ENCODE results near the gene DAB1. TPM values are rescaled to one million over a fixed set of nuclear protein-coding genes. Genes with fewer than 3 reads are reported as not detected.
A peak's percentile ranks its signal among the peaks of the same experiment; 100 is the strongest.

Gene DAB1
- polyA plus RNA-seq, 1 donor from 2014 or later, result 11.4 TPM

GRCh38 chr1:57289781-57290180 lies 134.1 kb downstream of the DAB1 start:
- Histone ChIP-seq H3K79me2 (replicated peaks; ENCODE audit: insufficient read depth, low read length) (no peaks in the 10 kb centered on the region), H4K20me1 (ENCODE audit: insufficient read depth) (no peaks in the 10 kb centered on the region), H3K4me2 (ENCODE audit: low read length) (peak overlapping the region; percentile 29), H3K36me3 (ENCODE audit: insufficient read depth, low read length) (no peaks in the 10 kb centered on the region), H3K9ac (ENCODE audit: low read length) (no peak overlapping the region), H3K9me3 (ENCODE audit: low read length) (no peaks in the 10 kb centered on the region), H3K9me2 (ENCODE audit: insufficient read depth, low read length) (no peaks in the 10 kb centered on the region), H3K27ac (ENCODE audit: low read length) (no peak overlapping the region), H2AFZ (ENCODE audit: low read depth, low read length) (no peak overlapping the region), H3F3A (ENCODE audit: insufficient read depth, low read length, poor library complexity, severe bottlenecking) (peaks cover 4% of the 10 kb centered on the region), H3K4me3 (ENCODE audit: low read length) (no peak overlapping the region), H3K27me3 (ENCODE audit: insufficient read depth, low read depth, low read length) (no peaks in the 10 kb centered on the region)
- TF ChIP-seq TAF1 (IDR thresholded peaks at IDR 0.05; ENCODE audit: low read depth) (no peak), EP300 (conservative IDR thresholded peaks at IDR 0.05; ENCODE audit: poor library complexity, severe bottlenecking) (peak; percentile 39)

- Histone ChIP-seq H3K9me3 (ENCODE audit: low read length) (no peaks in the 10 kb centered on the region), H3K36me3 (ENCODE audit: insufficient read depth, low read length) (no peaks in the 10 kb centered on the region), H2AFZ (ENCODE audit: low read depth, low read length) (no peak overlapping the region), H3K27me3 (ENCODE audit: insufficient read depth, low read depth, low read length) (no peaks in the 10 kb centered on the region), H3K4me2 (ENCODE audit: low read length) (no peak overlapping the region), H3K79me2 (replicated peaks; ENCODE audit: insufficient read depth, low read length) (no peaks in the 10 kb centered on the region), H3K9ac (ENCODE audit: low read length) (no peak overlapping the region), H3K4me3 (ENCODE audit: low read length) (no peak overlapping the region), H3K9me2 (ENCODE audit: insufficient read depth, low read length) (no peaks in the 10 kb centered on the region), H3F3A (ENCODE audit: insufficient read depth, low read length, poor library complexity, severe bottlenecking) (peaks cover 4% of the 10 kb centered on the region), H3K27ac (ENCODE audit: low read length) (no peak overlapping the region), H4K20me1 (ENCODE audit: insufficient read depth) (no peaks in the 10 kb centered on the region)
- TF ChIP-seq POLR2AphosphoS5 (IDR thresholded peaks at IDR 0.05), result no peak
- TF ChIP-seq SMC3 (conservative IDR thresholded peaks at IDR 0.05; ENCODE audit: poor library complexity), result no peak
These were observed 137.9 kb downstream of the DAB1 start for GRCh38 chr1:57285992-57286391.

GRCh38 chr1:57282411-57282810 lies 141.4 kb downstream of the DAB1 start:
- Histone ChIP-seq H3K79me2 (replicated peaks; ENCODE audit: insufficient read depth, low read length) (no peaks in the 10 kb centered on the region), H3K4me3 (ENCODE audit: low read length) (no peak overlapping the region), H3K9ac (ENCODE audit: low read length) (no peak overlapping the region), H3K27ac (ENCODE audit: low read length) (no peak overlapping the region), H3F3A (ENCODE audit: insufficient read depth, low read length, poor library complexity, severe bottlenecking) (no peaks in the 10 kb centered on the region), H3K9me2 (ENCODE audit: insufficient read depth, low read length) (no peaks in the 10 kb centered on the region), H3K9me3 (ENCODE audit: low read length) (no peaks in the 10 kb centered on the region), H3K27me3 (ENCODE audit: insufficient read depth, low read depth, low read length) (no peaks in the 10 kb centered on the region), H2AFZ (ENCODE audit: low read depth, low read length) (no peak overlapping the region), H3K4me2 (ENCODE audit: low read length) (no peak overlapping the region), H4K20me1 (ENCODE audit: insufficient read depth) (no peaks in the 10 kb centered on the region), H3K36me3 (ENCODE audit: insufficient read depth, low read length) (no peaks in the 10 kb centered on the region)
- TF ChIP-seq EZH2 (IDR thresholded peaks at IDR 0.05; ENCODE audit: borderline replicate concordance, insufficient read depth, low read length, poor library complexity, severe bottlenecking) (no peak), POLR2AphosphoS5 (IDR thresholded peaks at IDR 0.05) (no peak), SMC3 (conservative IDR thresholded peaks at IDR 0.05; ENCODE audit: poor library complexity) (no peak), RAD21 (conservative IDR thresholded peaks at IDR 0.05) (no peak), EP300 (conservative IDR thresholded peaks at IDR 0.05; ENCODE audit: poor library complexity, severe bottlenecking) (no peak)

- H2AFZ ChIP-seq (ENCODE audit: low read depth, low read length), result no peak overlapping the region
- no peaks in the 10 kb centered on the region for H3K36me3 ChIP-seq (ENCODE audit: insufficient read depth, low read length)
- H3K27me3 ChIP-seq (ENCODE audit: insufficient read depth, low read depth, low read length), result no peaks in the 10 kb centered on the region
- H3F3A ChIP-seq (ENCODE audit: insufficient read depth, low read length, poor library complexity, severe bottlenecking), result no peaks in the 10 kb centered on the region
- no peaks in the 10 kb centered on the region for H3K9me3 ChIP-seq (ENCODE audit: low read length)
- no peaks in the 10 kb centered on the region for H3K9me2 ChIP-seq (ENCODE audit: insufficient read depth, low read length)
- H3K4me2 ChIP-seq (ENCODE audit: low read length), result no peak overlapping the region
- no peak overlapping the region for H3K27ac ChIP-seq (ENCODE audit: low read length)
- TF ChIP-seq EP300 (conservative IDR thresholded peaks at IDR 0.05; ENCODE audit: poor library complexity, severe bottlenecking), result no peak
- no peak for TF ChIP-seq RAD21 (conservative IDR thresholded peaks at IDR 0.05)
- no peak for TF ChIP-seq EZH2 (IDR thresholded peaks at IDR 0.05; ENCODE audit: borderline replicate concordance, insufficient read depth, low read length, poor library complexity, severe bottlenecking)
- no peak for TF ChIP-seq REST (IDR thresholded peaks at IDR 0.05; ENCODE audit: borderline replicate concordance)
- TF ChIP-seq POLR2AphosphoS5 (IDR thresholded peaks at IDR 0.05), result no peak
- no peak for TF ChIP-seq CTCF (IDR thresholded peaks at IDR 0.05; ENCODE audit: poor library complexity, severe bottlenecking)
- TF ChIP-seq SMC3 (conservative IDR thresholded peaks at IDR 0.05; ENCODE audit: poor library complexity), result no peak
- H4K20me1 ChIP-seq (ENCODE audit: insufficient read depth), result no peaks in the 10 kb centered on the region
- H3K79me2 ChIP-seq (replicated peaks; ENCODE audit: insufficient read depth, low read length), result no peaks in the 10 kb centered on the region
- H3K4me3 ChIP-seq (ENCODE audit: low read length), result no peak overlapping the region
- no peak overlapping the region for H3K9ac ChIP-seq (ENCODE audit: low read length)
These were observed 142.5 kb downstream of the DAB1 start for GRCh38 chr1:57281324-57281723.

Measured in neural cell (in vitro differentiated cells).